Measurements from ENCODE around the gene BAZ1A.

GRCh38 chr14:34718750-34719304 lies 156.3 kb downstream of the BAZ1A start:
- TF ChIP-seq, protein P1, sequence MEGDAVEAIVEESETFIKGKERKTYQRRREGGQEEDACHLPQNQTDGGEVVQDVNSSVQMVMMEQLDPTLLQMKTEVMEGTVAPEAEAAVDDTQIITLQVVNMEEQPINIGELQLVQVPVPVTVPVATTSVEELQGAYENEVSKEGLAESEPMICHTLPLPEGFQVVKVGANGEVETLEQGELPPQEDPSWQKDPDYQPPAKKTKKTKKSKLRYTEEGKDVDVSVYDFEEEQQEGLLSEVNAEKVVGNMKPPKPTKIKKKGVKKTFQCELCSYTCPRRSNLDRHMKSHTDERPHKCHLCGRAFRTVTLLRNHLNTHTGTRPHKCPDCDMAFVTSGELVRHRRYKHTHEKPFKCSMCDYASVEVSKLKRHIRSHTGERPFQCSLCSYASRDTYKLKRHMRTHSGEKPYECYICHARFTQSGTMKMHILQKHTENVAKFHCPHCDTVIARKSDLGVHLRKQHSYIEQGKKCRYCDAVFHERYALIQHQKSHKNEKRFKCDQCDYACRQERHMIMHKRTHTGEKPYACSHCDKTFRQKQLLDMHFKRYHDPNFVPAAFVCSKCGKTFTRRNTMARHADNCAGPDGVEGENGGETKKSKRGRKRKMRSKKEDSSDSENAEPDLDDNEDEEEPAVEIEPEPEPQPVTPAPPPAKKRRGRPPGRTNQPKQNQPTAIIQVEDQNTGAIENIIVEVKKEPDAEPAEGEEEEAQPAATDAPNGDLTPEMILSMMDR (conservative IDR thresholded peaks at IDR 0.05) = no peak
- TF ChIP-seq EZH2 (IDR thresholded peaks at IDR 0.05; ENCODE audit: low read depth) = no peak
